HepG2 (cell line): ENCODE results near the gene RPL38. TPM values are rescaled to one million over a fixed set of nuclear protein-coding genes. Genes with fewer than 3 reads are reported as not detected.

ENCODE experiments used
- ATAC-seq: fragments of 200-7000 bp; cut with Tn5 transposase; 3 replicates; pipeline ENCODE4 v1.9.1; 2020; ENCODE audit warnings: mild to moderate bottlenecking, moderate library complexity
- BruUV-seq: library from RNA; stranded (reverse); fragments of 400-500 nt; replicated peaks from 2 replicates; lab custom pipeline; 2021; lab: Mats Ljungman, UMichigan
- CTCF ChIA-PET: fragments of 300-600 bp; formaldehyde crosslinking; extraction: SDS; loops from one replicate; lab custom pipeline; 2021; ENCODE audit warnings: low total read pairs, inconsistent platforms, low intra/inter-chr PET ratio; lab: Yijun Ruan, JAX
- POLR2A ChIA-PET: fragments of 350-600 bp; sonication (Branson Sonifier 250); formaldehyde crosslinking; loops from one replicate; lab custom pipeline; 2020; ENCODE audit warnings: antibody characterized with exemption, inconsistent platforms; lab: Yijun Ruan, JAX
- DNase-seq: peaks from one replicate; pipeline ENCODE4 v3.0.0-alpha.2; 2015; ENCODE audit warnings: low spot score
- FAIRE-seq: peaks from 3 replicates; lab custom pipeline; 2011; peaks lifted over from hg19 to GRCh38; lab: Jason Lieb, UNC
- H2AFZ ChIP-seq: one replicate; pipeline ENCODE4 v1.6.1; 2011; ENCODE audit warnings: low read length, inconsistent platforms
- H3K27ac ChIP-seq: fragments of 300-600 bp; 3 replicates; pipeline ENCODE4 v1.8.0; 2011; ENCODE audit warnings: mixed run types, mild to moderate bottlenecking, mixed read lengths, low read length, inconsistent platforms; ENCODE audit not compliant: insufficient read depth; ENCODE audit errors: extremely low read length
- H3K27me3 ChIP-seq, 2 experiments: fragments of 200-600 bp in 1 of 2; 2 replicates in 1 of 2; 3 replicates in 1 of 2; pipeline versions ENCODE4 v1.6.0 to v1.8.0; 2011; ENCODE audit warnings: low read length in 2 of 2, mild to moderate bottlenecking in 2 of 2, moderate library complexity in 2 of 2, inconsistent platforms in 1 of 2; ENCODE audit not compliant: insufficient read depth in 2 of 2, control insufficient read depth in 1 of 2
- H3K36me3 ChIP-seq, 2 experiments: fragments of 200-600 bp in 1 of 2; replicated peaks in 1 of 2; 2 replicates in 1 of 2; 3 replicates in 1 of 2; pipeline versions ENCODE4 v1.5.1 to v1.8.0; 2011; ENCODE audit warnings: low read length in 2 of 2, inconsistent platforms in 1 of 2; ENCODE audit not compliant: insufficient read depth in 2 of 2, control insufficient read depth in 1 of 2
- H3K4me1 ChIP-seq: 2 replicates; pipeline ENCODE4 v1.5.1; 2012; ENCODE audit warnings: low read length, inconsistent platforms; ENCODE audit not compliant: insufficient read depth
- H3K4me2 ChIP-seq: 2 replicates; pipeline ENCODE4 v1.6.0; 2011; ENCODE audit warnings: low read depth, low read length, inconsistent platforms
- H3K4me3 ChIP-seq, 3 experiments: fragments of 200-600 bp in 1 of 3; sonication (generic), shearing (Covaris generic) in 1 of 3; replicated peaks in 1 of 3; 2 replicates each; pipeline ENCODE4 v1.5.1; 2011 to 2016; ENCODE audit warnings: low read length in 3 of 3, inconsistent platforms in 2 of 3, low read depth in 2 of 3, mild to moderate bottlenecking in 2 of 3, control low read depth in 1 of 3, mixed read lengths in 1 of 3; ENCODE audit not compliant: insufficient read depth in 1 of 3
- H3K79me2 ChIP-seq: one replicate; pipeline ENCODE4 v1.6.1; 2011; ENCODE audit warnings: low read length, inconsistent platforms; ENCODE audit not compliant: insufficient read depth
- H3K9ac ChIP-seq: 2 replicates; pipeline ENCODE4 v1.6.0; 2011; ENCODE audit warnings: mild to moderate bottlenecking, low read depth, low read length, inconsistent platforms; ENCODE audit not compliant: insufficient read depth
- H3K9me3 ChIP-seq: 2 replicates; pipeline ENCODE4 v1.5.1; 2012; ENCODE audit warnings: mild to moderate bottlenecking, low read length
- H4K20me1 ChIP-seq: 2 replicates; pipeline ENCODE4 v1.6.0; 2011; ENCODE audit warnings: inconsistent platforms, mild to moderate bottlenecking, low read length, moderate library complexity; ENCODE audit not compliant: insufficient read depth
- EEA1 ChIP-seq: sonication (generic); formaldehyde crosslinking; IDR thresholded peaks from 2 replicates; pipeline ENCODE4 v1.5.1; 2020; ENCODE audit warnings: mild to moderate bottlenecking, missing genetic modification reagents, borderline replicate concordance
- ETV6 ChIP-seq: sonication (generic); formaldehyde crosslinking; conservative IDR thresholded peaks from 2 replicates; pipeline ENCODE4 v1.4.0; 2020; ENCODE audit warnings: missing genetic modification reagents
- HCFC1 ChIP-seq: fragments of 150-350 bp; IDR thresholded peaks from 2 replicates; pipeline ENCODE4 v1.6.1; 2014; ENCODE audit warnings: low read depth, low read length
- MATR3 ChIP-seq: sonication (generic); formaldehyde crosslinking; IDR thresholded peaks from 2 replicates; pipeline ENCODE4 v1.4.0; 2020; ENCODE audit warnings: missing genetic modification reagents
- MYNN ChIP-seq: sonication (generic); formaldehyde crosslinking; IDR thresholded peaks from 2 replicates; pipeline ENCODE4 v1.4.0; 2020; ENCODE audit warnings: mild to moderate bottlenecking, low read depth, missing genetic modification reagents
- NFYB ChIP-seq: sonication (generic); formaldehyde crosslinking; IDR thresholded peaks from 2 replicates; pipeline ENCODE4 v1.4.0; 2020; ENCODE audit warnings: missing genetic modification reagents
- NFYC ChIP-seq: IDR thresholded peaks from 2 replicates; pipeline ENCODE4 v1.6.1; 2016; ENCODE audit warnings: missing genetic modification reagents, missing compliant biosample characterization
- SUZ12 ChIP-seq: fragments of 150-350 bp; IDR thresholded peaks from 2 replicates; pipeline ENCODE4 v1.6.1; 2014; ENCODE audit warnings: low read depth, low read length
- TAF1 ChIP-seq: sonication (generic); formaldehyde crosslinking; IDR thresholded peaks from 2 replicates; pipeline ENCODE4 v1.4.0; 2020; ENCODE audit warnings: missing genetic modification reagents
- TCF7 ChIP-seq: sonication (generic); IDR thresholded peaks from 2 replicates; pipeline ENCODE4 v1.6.1; 2016; ENCODE audit warnings: antibody characterized with exemption, low read depth
- THAP11 ChIP-seq: IDR thresholded peaks from 2 replicates; pipeline ENCODE4 v1.6.1; 2016; ENCODE audit warnings: missing biosample characterization, missing genetic modification reagents
- ZBTB21 ChIP-seq: sonication (generic); formaldehyde crosslinking; IDR thresholded peaks from 2 replicates; pipeline ENCODE4 v1.4.0; 2020; ENCODE audit warnings: missing genetic modification reagents
- ZEB1 ChIP-seq: IDR thresholded peaks from 2 replicates; pipeline ENCODE4 v1.6.1; 2012; ENCODE audit warnings: mild to moderate bottlenecking, low read depth, inconsistent platforms; ENCODE audit not compliant: insufficient replicate concordance
- ZNF143 ChIP-seq: sonication (generic); formaldehyde crosslinking; IDR thresholded peaks from 2 replicates; pipeline ENCODE4 v1.4.0; 2020; ENCODE audit warnings: missing genetic modification reagents
- ZNF567 ChIP-seq: sonication (generic); formaldehyde crosslinking; IDR thresholded peaks from 2 replicates; pipeline ENCODE4 v1.8.1; 2023; ENCODE audit warnings: mild to moderate bottlenecking, missing genetic modification reagents, borderline replicate concordance
- WGBS: methylation state at CpG from one replicate; pipeline ENCODE4 v1.1.6; 2017; ENCODE audit warnings: low lambda C conversion rate; 5-methylcytosine and 5-hydroxymethylcytosine counted together
- in situ Hi-C: cut with HindIII; loops from 2 replicates; pipeline ENCODE4 v1.10.0; 2017; ENCODE audit warnings: low pct_unique_long_range_greater_than_20kb; ENCODE audit not compliant: extremely low pct_ligation_motif_present
- intact Hi-C: fragments of 100-400 bp; cut with micrococcal nuclease; formaldehyde crosslinking; loops from one replicate; pipeline ENCODE4 v1.10.0; 2022; ENCODE audit not compliant: unreplicated experiment
- polyA plus RNA-seq, 8 experiments: library from polyadenylated mRNA; depleted of rRNA in 3 of 8; stranded (reverse) in 7 of 8; unstranded in 1 of 8; fragments of >200 nt; fragmentation: Illumina TruSeq in 4 of 8; extraction: Trizol in 4 of 8; gene quantifications; 2 replicates each; pipeline versions ENCODE4 v1.2.1 to v1.2.3, GENCODE V29; 2011 to 2016; ENCODE audit warnings: low read depth in 4 of 8, missing spikeins in 1 of 8, mixed read lengths in 1 of 8; ENCODE audit not compliant: insufficient read depth in 1 of 8
- total RNA-seq, 5 experiments: library from RNA; depleted of rRNA; stranded (reverse); fragments of >200 nt; fragmentation: Illumina TruSeq; extraction: Trizol; gene quantifications; 2 replicates each; pipeline ENCODE4 v1.2.3, GENCODE V29; 2016; ENCODE audit warnings: low read depth in 1 of 5
- TF ChIP-seq, protein P1 (sequence below), 2 experiments: sonication (generic) in 1 of 2; formaldehyde crosslinking in 1 of 2; IDR thresholded peaks; 2 replicates each; pipeline versions ENCODE4 v1.5.1 to v1.6.1; 2011 to 2020; ENCODE audit warnings: borderline replicate concordance in 1 of 2, low read depth in 1 of 2, low read length in 1 of 2, mild to moderate bottlenecking in 1 of 2, missing genetic modification reagents in 1 of 2, moderate library complexity in 1 of 2
- TF ChIP-seq, protein P2 (sequence below): sonication (generic); formaldehyde crosslinking; IDR thresholded peaks from 2 replicates; pipeline ENCODE4 v1.4.0; 2020; ENCODE audit warnings: missing genetic modification reagents, borderline replicate concordance

The RPL38 gene
- total and polyA plus RNA-seq, 2 of the 13 experiments (the other 11 are each of a cell fraction or from before 2014, with no cell fraction given): 2,370 to 2,372 TPM

DNA sequence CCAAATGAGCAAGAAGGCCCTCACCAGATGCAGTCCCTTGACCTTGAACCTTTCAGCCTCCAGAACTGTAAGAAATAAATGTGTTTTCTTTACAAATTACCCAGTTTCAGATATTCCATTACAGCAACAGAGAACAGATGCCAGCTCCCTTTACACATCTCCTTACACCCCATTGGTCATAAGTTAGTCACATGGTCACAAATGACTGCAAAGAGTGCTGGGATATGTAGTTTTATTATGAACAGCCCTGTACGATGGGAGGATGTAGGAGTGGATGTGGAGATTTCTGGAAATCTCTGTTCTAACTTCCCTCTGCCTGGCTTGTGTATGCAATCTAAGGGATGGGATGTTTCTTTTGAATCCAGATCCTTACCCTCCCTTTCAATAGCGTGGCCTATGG, 13.3 kb upstream of the RPL38 start:
- ATAC-seq (peak; percentile 51), FAIRE-seq (no peak), DNase-seq (peak; percentile 44)
- Histone ChIP-seq H4K20me1 (no peaks in the 10 kb centered on the region), H3K4me1 (peaks cover 14% of the 10 kb centered on the region), H3K9ac (no peak overlapping the region), H3K27me3 (peaks cover 3 to 27% of the 10 kb centered on the region in 2 experiments), H3K4me3 (no peak overlapping the region), H3K36me3 (no peaks in the 10 kb centered on the region), H2AFZ (no peak overlapping the region), H3K9me3 (no peaks in the 10 kb centered on the region), H3K79me2 (no peaks in the 10 kb centered on the region), H3K27ac (no peak overlapping the region), H3K4me2 (no peak overlapping the region)
- ChIA-PET POLR2A (interaction anchor here (0.6 kb wide), 1 partner anchor 13 kb away, joined by 3 read pairs; the partner anchor contains the start of gene RPL38), CTCF (no interaction called here)
- WGBS: 0% methylated on average over 2 of the region's 2 CpGs
- intact Hi-C loops: no loop called here
- in situ Hi-C loops: no loop called here
- no TSS peak for BruUV-seq
- TF ChIP-seq EEA1 (CRISPR knock-in tag) (no peak), NFYC (CRISPR knock-in tag) (peak; percentile 77), MYNN (CRISPR knock-in tag) (no peak), ZNF143 (CRISPR knock-in tag) (peak; percentile 85), ZEB1 (no peak), SUZ12 (peak; percentile 24; the same call in 1 of the 2 replicates), NFYB (CRISPR knock-in tag) (peak; percentile 42; the same call in 1 of the 2 replicates), THAP11 (CRISPR knock-in tag) (peak; percentile 97), TCF7 (no peak), HCFC1 (peak; percentile 59; the same call in 1 of the 2 replicates), ZBTB21 (CRISPR knock-in tag) (no peak), MATR3 (CRISPR knock-in tag) (no peak), ETV6 (CRISPR knock-in tag) (0 out of 2 replicates have a peak, but pooled peaks have one; percentile 0), ZNF567 (CRISPR knock-in tag) (no peak), TAF1 (CRISPR knock-in tag) (no peak)
- TF ChIP-seq, protein P1, sequence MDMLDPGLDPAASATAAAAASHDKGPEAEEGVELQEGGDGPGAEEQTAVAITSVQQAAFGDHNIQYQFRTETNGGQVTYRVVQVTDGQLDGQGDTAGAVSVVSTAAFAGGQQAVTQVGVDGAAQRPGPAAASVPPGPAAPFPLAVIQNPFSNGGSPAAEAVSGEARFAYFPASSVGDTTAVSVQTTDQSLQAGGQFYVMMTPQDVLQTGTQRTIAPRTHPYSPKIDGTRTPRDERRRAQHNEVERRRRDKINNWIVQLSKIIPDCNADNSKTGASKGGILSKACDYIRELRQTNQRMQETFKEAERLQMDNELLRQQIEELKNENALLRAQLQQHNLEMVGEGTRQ (IDR thresholded peaks at IDR 0.05; ENCODE audit: low read depth, low read length): peak; percentile 52
- TF ChIP-seq, protein P1 (CRISPR knock-in tag; IDR thresholded peaks at IDR 0.05; ENCODE audit: borderline replicate concordance): peak; percentile 69; the same call in 1 of the 2 replicates
- TF ChIP-seq, protein P2, sequence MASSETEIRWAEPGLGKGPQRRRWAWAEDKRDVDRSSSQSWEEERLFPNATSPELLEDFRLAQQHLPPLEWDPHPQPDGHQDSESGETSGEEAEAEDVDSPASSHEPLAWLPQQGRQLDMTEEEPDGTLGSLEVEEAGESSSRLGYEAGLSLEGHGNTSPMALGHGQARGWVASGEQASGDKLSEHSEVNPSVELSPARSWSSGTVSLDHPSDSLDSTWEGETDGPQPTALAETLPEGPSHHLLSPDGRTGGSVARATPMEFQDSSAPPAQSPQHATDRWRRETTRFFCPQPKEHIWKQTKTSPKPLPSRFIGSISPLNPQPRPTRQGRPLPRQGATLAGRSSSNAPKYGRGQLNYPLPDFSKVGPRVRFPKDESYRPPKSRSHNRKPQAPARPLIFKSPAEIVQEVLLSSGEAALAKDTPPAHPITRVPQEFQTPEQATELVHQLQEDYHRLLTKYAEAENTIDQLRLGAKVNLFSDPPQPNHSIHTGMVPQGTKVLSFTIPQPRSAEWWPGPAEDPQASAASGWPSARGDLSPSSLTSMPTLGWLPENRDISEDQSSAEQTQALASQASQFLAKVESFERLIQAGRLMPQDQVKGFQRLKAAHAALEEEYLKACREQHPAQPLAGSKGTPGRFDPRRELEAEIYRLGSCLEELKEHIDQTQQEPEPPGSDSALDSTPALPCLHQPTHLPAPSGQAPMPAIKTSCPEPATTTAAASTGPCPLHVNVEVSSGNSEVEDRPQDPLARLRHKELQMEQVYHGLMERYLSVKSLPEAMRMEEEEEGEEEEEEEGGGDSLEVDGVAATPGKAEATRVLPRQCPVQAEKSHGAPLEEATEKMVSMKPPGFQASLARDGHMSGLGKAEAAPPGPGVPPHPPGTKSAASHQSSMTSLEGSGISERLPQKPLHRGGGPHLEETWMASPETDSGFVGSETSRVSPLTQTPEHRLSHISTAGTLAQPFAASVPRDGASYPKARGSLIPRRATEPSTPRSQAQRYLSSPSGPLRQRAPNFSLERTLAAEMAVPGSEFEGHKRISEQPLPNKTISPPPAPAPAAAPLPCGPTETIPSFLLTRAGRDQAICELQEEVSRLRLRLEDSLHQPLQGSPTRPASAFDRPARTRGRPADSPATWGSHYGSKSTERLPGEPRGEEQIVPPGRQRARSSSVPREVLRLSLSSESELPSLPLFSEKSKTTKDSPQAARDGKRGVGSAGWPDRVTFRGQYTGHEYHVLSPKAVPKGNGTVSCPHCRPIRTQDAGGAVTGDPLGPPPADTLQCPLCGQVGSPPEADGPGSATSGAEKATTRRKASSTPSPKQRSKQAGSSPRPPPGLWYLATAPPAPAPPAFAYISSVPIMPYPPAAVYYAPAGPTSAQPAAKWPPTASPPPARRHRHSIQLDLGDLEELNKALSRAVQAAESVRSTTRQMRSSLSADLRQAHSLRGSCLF (CRISPR knock-in tag): no peak
